ENCODE data around the gene SGCD.

SGCD gene

DNA sequence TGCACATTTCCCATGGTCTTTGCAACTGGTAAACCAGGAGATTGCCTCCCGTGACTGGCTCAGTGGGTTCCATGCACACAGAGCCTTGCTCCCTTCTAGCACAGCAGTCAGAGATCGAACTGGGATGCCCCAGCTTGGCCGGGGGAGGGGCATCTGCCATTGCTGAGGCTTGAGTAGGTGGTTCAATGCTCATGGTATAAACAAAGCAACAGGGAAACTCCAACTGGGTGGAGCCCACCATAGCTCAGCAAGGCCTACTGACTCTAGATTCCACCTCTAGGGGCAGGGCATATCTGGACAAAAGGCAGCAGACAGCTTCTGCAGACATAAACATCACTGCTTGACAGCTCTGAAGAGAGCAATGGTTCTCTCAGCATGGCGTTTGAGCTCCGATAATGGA lies 456.1 kb downstream of the SGCD start:
- no peak for DNase-seq (ENCODE audit: low read depth)

DNA sequence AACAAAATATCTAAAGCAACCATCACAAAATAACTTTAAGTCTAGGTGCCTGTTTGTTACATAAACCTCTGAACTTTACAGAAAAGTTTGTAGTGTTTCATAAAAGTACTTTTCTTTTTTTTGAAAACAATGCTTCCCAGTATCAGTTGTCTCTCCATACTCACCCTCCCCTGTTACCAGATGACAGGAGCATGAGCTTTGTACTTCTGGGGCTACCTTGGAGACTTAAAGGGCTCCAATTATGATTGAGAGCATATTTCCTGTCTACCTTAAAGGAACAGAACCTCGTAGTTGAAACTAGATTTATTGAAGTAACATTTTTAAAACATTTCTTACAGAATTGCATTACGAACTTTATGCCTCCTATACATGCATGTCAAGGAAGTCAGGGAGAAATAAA lies 467.7 kb downstream of the SGCD start:
- DNase-seq (ENCODE audit: low read depth), result no peak

DNA sequence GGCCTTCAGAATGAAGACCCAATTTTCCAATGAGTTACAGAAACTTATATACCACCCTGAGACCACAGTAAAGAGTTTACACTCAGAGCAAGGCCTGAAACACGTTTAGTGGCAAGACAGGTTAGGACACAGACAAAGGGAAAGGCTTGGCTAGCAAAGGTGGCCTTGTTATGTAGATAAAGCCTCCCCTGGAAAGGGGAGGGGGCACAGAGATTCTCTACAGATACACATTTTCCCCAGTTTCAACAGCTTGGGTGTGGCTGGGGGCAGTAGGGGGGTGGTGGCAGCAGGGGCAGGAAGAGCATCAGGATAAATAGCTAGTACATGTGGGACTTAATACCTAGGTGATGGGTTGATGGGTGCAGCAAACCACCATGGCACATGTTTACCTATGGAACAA lies 471.2 kb downstream of the SGCD start:
- DNase-seq (ENCODE audit: low read depth), result no peak

DNA sequence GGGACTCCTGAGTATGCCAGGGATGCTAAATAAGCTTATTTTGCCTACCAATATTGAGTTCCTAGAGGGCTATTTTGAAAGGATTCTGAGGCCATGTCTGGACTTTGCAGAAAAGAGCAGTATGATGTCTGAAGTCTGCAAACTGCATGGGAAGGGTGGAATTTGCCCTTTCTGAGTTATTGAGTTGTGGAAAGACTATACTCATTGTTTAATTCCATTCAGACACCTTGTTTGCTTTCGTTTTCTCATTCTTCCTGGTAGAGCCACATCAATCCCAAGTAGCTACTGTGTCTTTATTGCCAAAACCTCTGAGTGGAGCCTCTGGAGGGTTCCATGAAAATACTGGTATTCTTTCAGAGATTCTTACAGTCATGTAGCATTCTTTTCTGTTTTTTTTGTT lies 472.2 kb downstream of the SGCD start:
- DNase-seq (ENCODE audit: low read depth), result no peak

DNA sequence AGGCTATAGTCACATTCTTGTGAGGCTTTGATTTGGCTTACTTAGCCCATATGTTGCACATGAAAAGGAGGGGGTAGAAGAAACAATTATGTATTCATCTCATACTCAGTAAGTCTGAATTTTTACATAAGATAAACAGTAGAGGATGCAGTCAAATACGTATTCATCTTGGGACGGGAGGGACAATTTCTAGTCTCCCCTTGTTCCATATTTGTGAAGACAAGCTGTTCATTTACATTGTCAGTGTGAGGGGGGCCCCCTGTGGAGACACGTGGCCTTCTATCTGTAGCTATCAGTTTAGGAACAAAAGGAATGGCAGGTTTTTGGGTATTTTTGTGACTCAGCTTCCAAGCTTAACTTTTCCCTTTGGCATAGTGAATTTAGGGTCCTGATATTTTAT lies 474.0 kb downstream of the SGCD start:
- no peak for DNase-seq (ENCODE audit: low read depth)

DNA sequence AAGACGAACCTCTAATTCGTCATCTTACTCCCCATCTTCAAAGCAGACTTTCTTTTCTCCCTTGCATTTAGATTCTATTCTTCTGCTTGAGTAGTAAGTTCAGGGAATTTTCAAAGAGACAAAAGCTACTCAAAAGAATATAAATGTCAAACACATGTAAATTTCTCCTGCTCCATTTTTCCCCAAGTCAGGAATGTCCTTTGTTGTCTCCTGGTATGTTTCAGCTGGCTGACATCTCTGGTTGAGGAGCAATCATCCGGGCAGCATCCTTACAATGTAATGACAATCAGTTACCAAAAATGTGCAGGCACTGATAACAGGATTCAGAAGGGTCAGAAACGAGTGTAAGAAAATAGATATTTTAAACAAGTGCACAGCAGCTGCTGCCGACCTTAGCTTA lies 475.5 kb downstream of the SGCD start:
- DNase-seq (ENCODE audit: low read depth), result no peak

DNA sequence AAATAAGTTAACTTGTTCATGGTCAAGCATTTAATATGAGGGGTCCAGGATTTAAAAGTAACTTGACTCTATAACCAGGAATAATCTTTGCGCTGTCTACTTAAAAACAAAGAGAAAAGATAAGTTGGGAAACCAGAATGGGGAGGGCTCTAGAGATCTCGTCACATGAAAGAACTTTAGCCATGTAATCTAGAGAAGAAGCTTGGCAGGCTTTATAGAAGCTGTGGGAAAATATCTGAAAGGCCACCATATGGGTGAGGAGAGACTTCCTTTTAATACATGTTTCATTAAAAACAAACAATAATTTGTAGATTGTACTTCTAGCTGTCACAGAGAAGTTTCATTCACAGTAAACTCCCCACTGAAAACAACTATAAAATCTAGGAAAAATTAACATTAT lies 476.4 kb downstream of the SGCD start:
- no peak for DNase-seq (ENCODE audit: low read depth)

DNA sequence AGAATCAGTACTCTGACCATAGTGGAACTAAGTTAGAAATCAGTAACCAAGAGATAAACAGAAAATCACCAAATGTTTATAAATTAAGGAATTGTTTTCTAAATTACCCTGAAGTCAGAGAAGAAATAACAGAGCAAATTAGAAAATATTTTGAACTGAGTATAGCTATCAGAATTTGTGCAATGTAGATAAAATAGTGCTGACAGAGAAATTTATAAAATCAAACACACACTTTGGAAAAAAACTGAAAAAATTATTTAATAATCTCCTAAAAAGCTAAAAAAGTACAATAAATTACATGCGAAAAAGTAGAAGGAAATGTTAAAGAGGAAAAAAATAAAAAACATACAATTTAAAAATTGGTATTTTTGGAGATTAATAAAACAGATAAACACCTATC lies 486.0 kb downstream of the SGCD start:
- no peak for DNase-seq (ENCODE audit: low read depth)

DNA sequence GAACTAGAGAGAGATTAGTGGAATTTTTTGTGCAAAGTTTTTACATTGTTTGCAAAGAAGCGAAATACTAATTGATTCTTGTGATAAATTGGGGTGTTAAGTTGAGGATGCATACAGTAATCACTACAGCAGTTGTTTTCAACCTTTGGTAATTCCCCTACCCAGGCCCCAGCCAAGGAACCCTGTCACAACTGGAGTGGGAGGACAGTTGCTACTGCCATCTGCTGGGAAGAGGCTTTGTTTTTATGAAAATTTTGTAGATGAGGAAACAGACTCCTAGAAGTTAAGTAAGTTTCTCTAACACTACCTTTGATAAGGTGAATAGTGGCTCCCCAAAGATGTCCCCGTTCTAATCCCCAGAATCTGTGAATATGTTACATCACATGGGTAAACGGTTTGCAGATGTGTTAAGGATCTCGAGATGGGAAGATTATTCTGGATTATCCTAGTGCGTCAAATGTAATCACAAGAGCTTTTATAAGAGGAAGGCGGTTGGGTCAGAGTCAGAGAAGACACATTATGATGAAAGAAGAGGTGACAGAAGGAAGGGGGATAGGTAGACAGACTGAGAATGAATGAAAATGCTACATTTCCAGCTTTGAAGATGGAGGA lies 489.1 kb downstream of the SGCD start:
- DNase-seq (ENCODE audit: low read depth), result peak; percentile 10
